ENCODE results near the gene MFAP4.

Gene MFAP4

GRCh38 chr17:19384723-19385391 lies 2.1 kb downstream of the MFAP4 start:
- no peak for DNase-seq

GRCh38 chr17:19383681-19384470 lies 3.1 kb downstream of the MFAP4 start:
- DNase-seq, result no peak

- DNase-seq, result no peak
Measured at GRCh38 chr17:19382531-19383444, 4.2 kb downstream of the MFAP4 start.

- DNase-seq, result no peak
Measured at GRCh38 chr17:19381741-19382444, 5.1 kb downstream of the MFAP4 start.

- no peak for DNase-seq
Measured at GRCh38 chr17:19381361-19381740, 5.6 kb downstream of the MFAP4 start.

- DNase-seq, result no peak
Measured at GRCh38 chr17:19380481-19381301, 6.3 kb downstream of the MFAP4 start.

- no peak for DNase-seq
Measured at GRCh38 chr17:19379361-19380065, 7.5 kb downstream of the MFAP4 start.

GRCh38 chr17:19378416-19379360 lies 8.3 kb downstream of the MFAP4 start, which contains the start of gene MAPK7:
Gene MAPK7, plus strand, starts transcription at chr17:19378498. Its CDS starts 403 bp downstream, at chr17:19378901.
- no peak for DNase-seq

- peak; percentile 81 for DNase-seq
Measured at GRCh38 chr17:19377602-19378415, 9.2 kb downstream of the MFAP4 start.

- no peak for DNase-seq
Measured at GRCh38 chr17:19376811-19377210, 10.2 kb downstream of the MFAP4 start.

- no peak for DNase-seq
Measured at GRCh38 chr17:19375732-19376131, 11.3 kb downstream of the MFAP4 start.

GRCh38 chr17:19374136-19374535 lies 12.9 kb downstream of the MFAP4 start:
- DNase-seq, result no peak

GRCh38 chr17:19372866-19373504 lies 14.0 kb downstream of the MFAP4 start:
- no peak for DNase-seq

- DNase-seq, result no peak
Measured at GRCh38 chr17:19372439-19372838, 14.6 kb downstream of the MFAP4 start.

GRCh38 chr17:19372011-19372370 lies 15.0 kb downstream of the MFAP4 start:
- no peak for DNase-seq

- no peak for DNase-seq
Measured at GRCh38 chr17:19371259-19372010, 15.6 kb downstream of the MFAP4 start.

GRCh38 chr17:19370493-19370960 lies 16.5 kb downstream of the MFAP4 start:
- DNase-seq, result no peak
